HepG2 (cell line): ENCODE measurements around the gene TBL3. TPM values are rescaled to one million over a fixed set of nuclear protein-coding genes. Genes with fewer than 3 reads are reported as not detected.
A peak's percentile ranks its signal among the peaks of the same experiment; 100 is the strongest.

Experiments
- ELF1 ChIP-seq: sonication (generic); formaldehyde crosslinking; IDR thresholded peaks from 2 replicates; pipeline ENCODE4 v1.4.0; 2020; ENCODE audit warnings: missing genetic modification reagents
- FOXP1 ChIP-seq, 2 experiments: fragments of 450-650 bp in 1 of 2; IDR thresholded peaks; 2 replicates each; pipeline ENCODE4 v1.6.1; 2017 to 2018; ENCODE audit warnings: antibody characterized with exemption in 1 of 2
- IRF1 ChIP-seq: sonication (generic); formaldehyde crosslinking; IDR thresholded peaks from 2 replicates; pipeline ENCODE4 v1.4.0; 2020; ENCODE audit warnings: low read depth, mild to moderate bottlenecking, missing genetic modification reagents
- KLF13 ChIP-seq: sonication (generic); formaldehyde crosslinking; IDR thresholded peaks from 2 replicates; pipeline ENCODE4 v1.4.0; 2020; ENCODE audit warnings: mild to moderate bottlenecking, missing genetic modification reagents
- PHF8 ChIP-seq: sonication (generic); formaldehyde crosslinking; IDR thresholded peaks from 2 replicates; pipeline ENCODE4 v1.5.0; 2020; ENCODE audit warnings: missing genetic modification reagents
- RARA ChIP-seq: IDR thresholded peaks from 2 replicates; pipeline ENCODE4 v1.6.1; 2016; ENCODE audit warnings: missing genetic modification reagents, missing compliant biosample characterization
- RNF2 ChIP-seq: fragments of 450-650 bp; conservative IDR thresholded peaks from 2 replicates; pipeline ENCODE4 v1.6.1; 2016; ENCODE audit warnings: low read depth
- RXRB ChIP-seq: IDR thresholded peaks from 2 replicates; pipeline ENCODE4 v1.6.1; 2016; ENCODE audit warnings: borderline replicate concordance, missing genetic modification reagents, missing compliant biosample characterization
- TCF7 ChIP-seq: sonication (generic); IDR thresholded peaks from 2 replicates; pipeline ENCODE4 v1.6.1; 2016; ENCODE audit warnings: antibody characterized with exemption, low read depth
- TCF7L2 ChIP-seq: IDR thresholded peaks from 2 replicates; pipeline ENCODE4 v1.6.1; 2011; ENCODE audit warnings: mild to moderate bottlenecking, low read depth, low read length, moderate library complexity
- TEF ChIP-seq: sonication (generic); formaldehyde crosslinking; IDR thresholded peaks from 2 replicates; pipeline ENCODE4 v1.5.0; 2020; ENCODE audit warnings: missing genetic modification reagents
- ZBTB33 ChIP-seq: sonication (generic); formaldehyde crosslinking; IDR thresholded peaks from 2 replicates; pipeline ENCODE4 v1.4.0; 2020; ENCODE audit warnings: missing genetic modification reagents
- ZFYVE20 ChIP-seq: sonication (generic); formaldehyde crosslinking; IDR thresholded peaks from 2 replicates; pipeline ENCODE4 v1.8.0; 2023; ENCODE audit warnings: low read depth, mild to moderate bottlenecking, moderate library complexity, missing genetic modification reagents, borderline replicate concordance
- ZNF274 ChIP-seq: sonication (generic); formaldehyde crosslinking; IDR thresholded peaks from 2 replicates; pipeline ENCODE4 v1.5.1; 2020; ENCODE audit warnings: mild to moderate bottlenecking, missing genetic modification reagents
- polyA plus RNA-seq, 8 experiments: library from polyadenylated mRNA; depleted of rRNA in 3 of 8; stranded (reverse) in 7 of 8; unstranded in 1 of 8; fragments of >200 nt; fragmentation: Illumina TruSeq in 4 of 8; extraction: Trizol in 4 of 8; gene quantifications; 2 replicates each; pipeline versions ENCODE4 v1.2.1 to v1.2.3, GENCODE V29; 2011 to 2016; ENCODE audit warnings: low read depth in 4 of 8, missing spikeins in 1 of 8, mixed read lengths in 1 of 8; ENCODE audit not compliant: insufficient read depth in 1 of 8
- total RNA-seq, 5 experiments: library from RNA; depleted of rRNA; stranded (reverse); fragments of >200 nt; fragmentation: Illumina TruSeq; extraction: Trizol; gene quantifications; 2 replicates each; pipeline ENCODE4 v1.2.3, GENCODE V29; 2016; ENCODE audit warnings: low read depth in 1 of 5
- TF ChIP-seq, protein P1 (sequence below): sonication (generic); formaldehyde crosslinking; IDR thresholded peaks from 2 replicates; pipeline ENCODE4 v1.4.0; 2020; ENCODE audit warnings: missing genetic modification reagents
- TF ChIP-seq, protein P2 (sequence below): sonication (generic); formaldehyde crosslinking; IDR thresholded peaks from 2 replicates; pipeline ENCODE4 v1.4.0; 2020; ENCODE audit warnings: missing genetic modification reagents
- TF ChIP-seq, protein P3 (sequence below): sonication (generic); formaldehyde crosslinking; IDR thresholded peaks from 2 replicates; pipeline ENCODE4 v1.8.0; 2022; ENCODE audit warnings: missing genetic modification reagents, mild to moderate bottlenecking, moderate library complexity, borderline replicate concordance

The TBL3 gene
- total and polyA plus RNA-seq, 2 of the 13 experiments (the other 11 are each of a cell fraction or from before 2014, with no cell fraction given) = 16.8 to 38.0 TPM

DNA sequence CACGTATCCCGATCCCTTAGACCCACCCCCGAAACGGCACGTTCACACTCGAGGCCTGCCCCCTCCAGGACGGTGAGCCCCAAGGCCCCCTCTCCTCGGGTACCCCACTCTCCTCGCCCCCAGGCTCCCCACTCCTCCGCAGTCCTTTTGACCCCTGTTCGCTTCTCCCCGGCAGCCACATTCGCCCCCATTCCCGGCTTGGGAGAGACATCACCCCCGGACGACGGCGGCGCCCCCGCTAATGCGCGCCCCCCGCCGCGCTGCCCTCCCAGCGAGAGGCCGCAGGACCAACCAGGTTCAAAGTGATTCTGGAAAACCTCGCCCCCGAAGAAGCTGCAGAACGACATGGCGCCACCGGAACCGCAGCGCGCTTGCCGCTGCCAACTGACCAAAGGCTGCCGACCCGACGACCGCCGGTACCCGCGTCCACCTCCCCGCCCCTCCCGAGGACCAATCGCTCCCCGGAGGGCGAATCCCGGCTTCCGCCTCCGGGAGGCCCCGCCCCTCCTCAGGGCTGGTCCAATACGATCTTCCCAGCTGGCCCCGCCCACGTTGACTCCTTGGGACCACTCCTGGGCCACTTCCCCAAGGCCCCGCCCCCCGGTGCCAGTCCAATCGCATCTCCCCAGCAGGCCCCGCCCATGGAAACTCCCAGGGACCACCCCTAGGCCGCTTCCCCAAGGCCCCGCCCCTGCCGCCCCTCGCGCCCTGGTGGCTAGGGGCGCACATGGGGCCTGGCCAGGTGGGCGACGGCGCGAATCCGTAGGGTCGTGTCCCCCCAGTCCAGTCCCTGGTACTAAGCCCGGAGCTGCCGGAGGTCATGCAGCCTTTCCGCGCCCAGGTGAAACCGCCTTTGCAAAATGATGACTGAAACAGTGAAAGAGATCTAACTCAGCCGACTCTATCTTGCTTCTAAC lies 28.8 kb upstream of the TBL3 start, which contains the start of gene MSRB1 (continued):
- TF ChIP-seq PHF8 (CRISPR knock-in tag) (peak; percentile 67), RXRB (0 out of 2 replicates have a peak, but pooled peaks have one; percentile 17), RNF2 (no peak), RARA (CRISPR knock-in tag) (no peak; the same call in 1 of the 2 replicates), ZFYVE20 (CRISPR knock-in tag) (no peak), FOXP1 (IDR thresholded peaks at IDR 0.05) (no peak), FOXP1 (CRISPR knock-in tag; IDR thresholded peaks at IDR 0.05) (no peak), IRF1 (CRISPR knock-in tag) (0 out of 2 replicates have a peak, but pooled peaks have one; percentile 54), TCF7 (peak; percentile 30; the same call in 1 of the 2 replicates), TCF7L2 (no peak), ZNF274 (CRISPR knock-in tag) (peak; percentile 77; the same call in 1 of the 2 replicates), TEF (no peak), ELF1 (peak; percentile 92), ZBTB33 (CRISPR knock-in tag) (peak; percentile 40; the same call in 1 of the 2 replicates), KLF13 (CRISPR knock-in tag) (no peak)
- TF ChIP-seq, protein P1, sequence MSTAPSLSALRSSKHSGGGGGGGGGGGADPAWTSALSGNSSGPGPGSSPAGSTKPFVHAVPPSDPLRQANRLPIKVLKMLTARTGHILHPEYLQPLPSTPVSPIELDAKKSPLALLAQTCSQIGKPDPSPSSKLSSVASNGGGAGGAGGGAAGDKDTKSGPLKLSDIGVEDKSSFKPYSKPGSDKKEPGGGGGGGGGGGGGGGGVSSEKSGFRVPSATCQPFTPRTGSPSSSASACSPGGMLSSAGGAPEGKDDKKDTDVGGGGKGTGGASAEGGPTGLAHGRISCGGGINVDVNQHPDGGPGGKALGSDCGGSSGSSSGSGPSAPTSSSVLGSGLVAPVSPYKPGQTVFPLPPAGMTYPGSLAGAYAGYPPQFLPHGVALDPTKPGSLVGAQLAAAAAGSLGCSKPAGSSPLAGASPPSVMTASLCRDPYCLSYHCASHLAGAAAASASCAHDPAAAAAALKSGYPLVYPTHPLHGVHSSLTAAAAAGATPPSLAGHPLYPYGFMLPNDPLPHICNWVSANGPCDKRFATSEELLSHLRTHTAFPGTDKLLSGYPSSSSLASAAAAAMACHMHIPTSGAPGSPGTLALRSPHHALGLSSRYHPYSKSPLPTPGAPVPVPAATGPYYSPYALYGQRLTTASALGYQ (CRISPR knock-in tag) = no peak
- TF ChIP-seq, protein P2, sequence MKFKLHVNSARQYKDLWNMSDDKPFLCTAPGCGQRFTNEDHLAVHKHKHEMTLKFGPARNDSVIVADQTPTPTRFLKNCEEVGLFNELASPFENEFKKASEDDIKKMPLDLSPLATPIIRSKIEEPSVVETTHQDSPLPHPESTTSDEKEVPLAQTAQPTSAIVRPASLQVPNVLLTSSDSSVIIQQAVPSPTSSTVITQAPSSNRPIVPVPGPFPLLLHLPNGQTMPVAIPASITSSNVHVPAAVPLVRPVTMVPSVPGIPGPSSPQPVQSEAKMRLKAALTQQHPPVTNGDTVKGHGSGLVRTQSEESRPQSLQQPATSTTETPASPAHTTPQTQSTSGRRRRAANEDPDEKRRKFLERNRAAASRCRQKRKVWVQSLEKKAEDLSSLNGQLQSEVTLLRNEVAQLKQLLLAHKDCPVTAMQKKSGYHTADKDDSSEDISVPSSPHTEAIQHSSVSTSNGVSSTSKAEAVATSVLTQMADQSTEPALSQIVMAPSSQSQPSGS (CRISPR knock-in tag) = no peak
- TF ChIP-seq, protein P3, sequence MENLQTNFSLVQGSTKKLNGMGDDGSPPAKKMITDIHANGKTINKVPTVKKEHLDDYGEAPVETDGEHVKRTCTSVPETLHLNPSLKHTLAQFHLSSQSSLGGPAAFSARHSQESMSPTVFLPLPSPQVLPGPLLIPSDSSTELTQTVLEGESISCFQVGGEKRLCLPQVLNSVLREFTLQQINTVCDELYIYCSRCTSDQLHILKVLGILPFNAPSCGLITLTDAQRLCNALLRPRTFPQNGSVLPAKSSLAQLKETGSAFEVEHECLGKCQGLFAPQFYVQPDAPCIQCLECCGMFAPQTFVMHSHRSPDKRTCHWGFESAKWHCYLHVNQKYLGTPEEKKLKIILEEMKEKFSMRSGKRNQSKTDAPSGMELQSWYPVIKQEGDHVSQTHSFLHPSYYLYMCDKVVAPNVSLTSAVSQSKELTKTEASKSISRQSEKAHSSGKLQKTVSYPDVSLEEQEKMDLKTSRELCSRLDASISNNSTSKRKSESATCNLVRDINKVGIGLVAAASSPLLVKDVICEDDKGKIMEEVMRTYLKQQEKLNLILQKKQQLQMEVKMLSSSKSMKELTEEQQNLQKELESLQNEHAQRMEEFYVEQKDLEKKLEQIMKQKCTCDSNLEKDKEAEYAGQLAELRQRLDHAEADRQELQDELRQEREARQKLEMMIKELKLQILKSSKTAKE (CRISPR knock-in tag) = no peak
